WTC11 (cell line): ENCODE measurements around the gene ISM1.

ENCODE experiments used
- ATF1 ChIP-seq: sonication (generic); formaldehyde crosslinking; IDR thresholded peaks from 2 replicates; pipeline ENCODE4 v1.8.1; 2023; ENCODE audit warnings: mild to moderate bottlenecking, moderate library complexity, missing genetic modification reagents
- CREB1 ChIP-seq: sonication (generic); formaldehyde crosslinking; IDR thresholded peaks from 2 replicates; pipeline ENCODE4 v1.8.0; 2023; ENCODE audit warnings: mild to moderate bottlenecking, missing genetic modification reagents
- CTCF ChIP-seq: fragments of 200-600 bp; IDR thresholded peaks from 2 replicates; pipeline ENCODE4 v1.8.0; 2022; ENCODE audit warnings: antibody characterized with exemption
- FOXP4 ChIP-seq: sonication (generic); formaldehyde crosslinking; IDR thresholded peaks from 2 replicates; pipeline ENCODE4 v1.8.0; 2022; ENCODE audit warnings: mild to moderate bottlenecking, missing genetic modification reagents
- KAT7 ChIP-seq: sonication (generic); formaldehyde crosslinking; IDR thresholded peaks from 2 replicates; pipeline ENCODE4 v1.8.1; 2023; ENCODE audit warnings: missing genetic modification reagents, mild to moderate bottlenecking, borderline replicate concordance
- MXD4 ChIP-seq: fragments of 250-450 bp; sonication (Bioruptor Pico); IDR thresholded peaks from 2 replicates; pipeline ENCODE4 v1.8.0; 2021; ENCODE audit warnings: mild to moderate bottlenecking, moderate library complexity, borderline replicate concordance
- TCF7 ChIP-seq: sonication (generic); formaldehyde crosslinking; IDR thresholded peaks from 2 replicates; pipeline ENCODE4 v1.8.0; 2022; ENCODE audit warnings: mild to moderate bottlenecking, low read depth, missing genetic modification reagents, moderate library complexity
- TP53 ChIP-seq: sonication (generic); formaldehyde crosslinking; IDR thresholded peaks from 2 replicates; pipeline ENCODE4 v1.8.1; 2023; ENCODE audit warnings: mild to moderate bottlenecking, missing genetic modification reagents
- ZNF232 ChIP-seq: sonication (generic); formaldehyde crosslinking; IDR thresholded peaks from 2 replicates; pipeline ENCODE4 v1.8.0; 2022; ENCODE audit warnings: mild to moderate bottlenecking, missing genetic modification reagents
- ZNF425 ChIP-seq: fragments of 250-450 bp; sonication (Bioruptor Pico); conservative IDR thresholded peaks from 2 replicates; pipeline ENCODE4 v1.9.0; 2021; ENCODE audit warnings: mild to moderate bottlenecking

GRCh38 chr20:13199279-13199678 lies 21.8 kb upstream of the ISM1 start:
- TF ChIP-seq ZNF232 (CRISPR knock-in tag) (no peak), CTCF (no peak), KAT7 (no peak), CREB1 (no peak), TCF7 (CRISPR knock-in tag) (no peak), FOXP4 (CRISPR knock-in tag) (no peak), ATF1 (CRISPR knock-in tag) (no peak), ZNF425 (CRISPR knock-in tag) (no peak), MXD4 (CRISPR knock-in tag) (no peak), TP53 (CRISPR knock-in tag) (no peak)
